ENCODE measurements around the gene TTR.
A peak's percentile ranks its signal among the peaks of the same experiment; 100 is the strongest.

TTR gene

DNA sequence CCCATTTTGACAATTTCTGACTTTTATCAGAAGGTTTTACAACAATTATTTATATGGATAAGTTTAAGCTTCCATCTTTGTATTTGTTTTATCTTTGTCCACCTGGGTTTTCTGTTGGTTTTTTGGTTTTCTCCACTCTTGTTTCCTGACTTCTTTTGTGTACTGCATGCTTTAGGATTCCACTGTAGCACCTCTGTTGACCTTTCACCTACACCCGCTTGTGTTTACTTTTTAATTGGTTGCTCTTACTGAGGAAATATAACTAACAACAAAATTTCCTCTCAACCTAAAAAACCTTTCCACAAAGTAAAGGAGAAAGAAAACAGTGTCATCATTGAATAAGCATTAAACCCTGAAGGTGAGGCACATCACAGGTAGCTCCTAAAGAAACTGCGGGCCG, 39.8 kb upstream of the TTR start:
- Histone ChIP-seq H3K4me1 (ENCODE audit: low read depth, poor library complexity, severe bottlenecking) (no peaks in the 10 kb centered on the region), H4K20me1 (ENCODE audit: insufficient read depth) (no peaks in the 10 kb centered on the region; the same call in 1 of the 2 replicates), H3K79me2 (ENCODE audit: insufficient read depth, low read depth) (no peaks in the 10 kb centered on the region), H3K4me2 (no peak overlapping the region), H3K4me3 (IDR thresholded peaks at IDR 0.05; ENCODE audit: insufficient read depth, low read depth, low read length) (no peak overlapping the region), H3K27me3 (ENCODE audit: insufficient read depth, low read depth) (no peaks in the 10 kb centered on the region), H3K9ac (no peak overlapping the region), H3K36me3 (ENCODE audit: insufficient read depth) (no peaks in the 10 kb centered on the region), H3K27ac (no peak overlapping the region), H2AFZ (ENCODE audit: low read depth) (no peak overlapping the region)
- TF ChIP-seq, protein P1, sequence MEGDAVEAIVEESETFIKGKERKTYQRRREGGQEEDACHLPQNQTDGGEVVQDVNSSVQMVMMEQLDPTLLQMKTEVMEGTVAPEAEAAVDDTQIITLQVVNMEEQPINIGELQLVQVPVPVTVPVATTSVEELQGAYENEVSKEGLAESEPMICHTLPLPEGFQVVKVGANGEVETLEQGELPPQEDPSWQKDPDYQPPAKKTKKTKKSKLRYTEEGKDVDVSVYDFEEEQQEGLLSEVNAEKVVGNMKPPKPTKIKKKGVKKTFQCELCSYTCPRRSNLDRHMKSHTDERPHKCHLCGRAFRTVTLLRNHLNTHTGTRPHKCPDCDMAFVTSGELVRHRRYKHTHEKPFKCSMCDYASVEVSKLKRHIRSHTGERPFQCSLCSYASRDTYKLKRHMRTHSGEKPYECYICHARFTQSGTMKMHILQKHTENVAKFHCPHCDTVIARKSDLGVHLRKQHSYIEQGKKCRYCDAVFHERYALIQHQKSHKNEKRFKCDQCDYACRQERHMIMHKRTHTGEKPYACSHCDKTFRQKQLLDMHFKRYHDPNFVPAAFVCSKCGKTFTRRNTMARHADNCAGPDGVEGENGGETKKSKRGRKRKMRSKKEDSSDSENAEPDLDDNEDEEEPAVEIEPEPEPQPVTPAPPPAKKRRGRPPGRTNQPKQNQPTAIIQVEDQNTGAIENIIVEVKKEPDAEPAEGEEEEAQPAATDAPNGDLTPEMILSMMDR (conservative IDR thresholded peaks at IDR 0.05; ENCODE audit: low read depth, low read length) = no peak

DNA sequence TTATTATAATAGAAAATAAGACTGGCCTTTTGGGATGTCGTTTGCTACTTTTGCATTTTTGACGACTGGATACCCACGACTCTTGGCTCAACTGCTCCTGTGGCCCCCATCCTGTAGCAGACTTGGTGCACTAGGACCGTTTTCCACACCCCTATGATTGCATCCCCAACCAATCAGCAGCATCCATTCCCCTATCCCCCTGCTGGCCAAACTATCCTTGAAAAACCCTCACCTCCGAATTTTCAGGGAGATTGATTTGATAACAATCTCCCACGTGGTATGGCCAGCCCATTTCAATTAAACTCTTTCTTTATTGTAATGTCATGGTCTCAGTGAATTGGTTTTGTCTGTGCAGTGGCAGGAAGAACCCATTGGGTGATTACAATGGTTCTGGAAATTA, 37.9 kb upstream of the TTR start:
- H3K4me1 ChIP-seq (ENCODE audit: low read depth, poor library complexity, severe bottlenecking) = no peaks in the 10 kb centered on the region
- no peaks in the 10 kb centered on the region for H3K79me2 ChIP-seq (ENCODE audit: insufficient read depth, low read depth)
- H4K20me1 ChIP-seq (ENCODE audit: insufficient read depth) = no peaks in the 10 kb centered on the region
- no peak overlapping the region for H3K27ac ChIP-seq
- no peak overlapping the region for H3K9ac ChIP-seq
- no peak overlapping the region for H3K4me2 ChIP-seq
- no peak overlapping the region for H3K4me3 ChIP-seq (IDR thresholded peaks at IDR 0.05; ENCODE audit: insufficient read depth, low read depth, low read length)
- H2AFZ ChIP-seq (ENCODE audit: low read depth) = no peak overlapping the region
- TF ChIP-seq, protein P1 (conservative IDR thresholded peaks at IDR 0.05; ENCODE audit: low read depth, low read length) = no peak
- H3K27me3 ChIP-seq (ENCODE audit: insufficient read depth, low read depth) = no peaks in the 10 kb centered on the region
- no peaks in the 10 kb centered on the region for H3K36me3 ChIP-seq (ENCODE audit: insufficient read depth)

DNA sequence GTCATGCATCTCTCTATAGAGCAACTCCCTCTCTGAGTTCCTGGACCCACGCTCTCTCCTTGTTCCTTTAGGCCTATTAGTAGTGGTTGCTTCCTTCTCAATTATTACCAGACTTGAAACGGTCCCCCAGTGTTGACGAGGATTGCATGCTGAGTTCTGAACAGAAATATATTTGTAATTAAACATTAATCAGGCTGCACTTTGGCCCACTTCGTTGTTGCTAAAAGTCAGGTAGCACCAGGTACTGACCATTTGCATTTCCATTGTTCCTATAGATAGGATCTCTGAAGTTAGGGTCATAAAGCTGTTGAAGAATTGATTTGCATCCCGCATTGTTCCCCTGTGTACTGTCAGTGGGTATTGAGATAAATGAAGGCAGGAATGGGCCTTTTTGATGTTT, 36.9 kb upstream of the TTR start:
- Histone ChIP-seq H3K36me3 (ENCODE audit: insufficient read depth) (no peaks in the 10 kb centered on the region), H3K27ac (no peak overlapping the region), H3K4me1 (ENCODE audit: low read depth, poor library complexity, severe bottlenecking) (no peaks in the 10 kb centered on the region), H3K27me3 (ENCODE audit: insufficient read depth, low read depth) (no peaks in the 10 kb centered on the region), H2AFZ (ENCODE audit: low read depth) (no peak overlapping the region), H3K4me3 (IDR thresholded peaks at IDR 0.05; ENCODE audit: insufficient read depth, low read depth, low read length) (no peak overlapping the region), H4K20me1 (ENCODE audit: insufficient read depth) (no peaks in the 10 kb centered on the region), H3K4me2 (no peak overlapping the region), H3K79me2 (ENCODE audit: insufficient read depth, low read depth) (no peaks in the 10 kb centered on the region), H3K9ac (no peak overlapping the region)
- TF ChIP-seq, protein P1 (conservative IDR thresholded peaks at IDR 0.05; ENCODE audit: low read depth, low read length) = no peak

DNA sequence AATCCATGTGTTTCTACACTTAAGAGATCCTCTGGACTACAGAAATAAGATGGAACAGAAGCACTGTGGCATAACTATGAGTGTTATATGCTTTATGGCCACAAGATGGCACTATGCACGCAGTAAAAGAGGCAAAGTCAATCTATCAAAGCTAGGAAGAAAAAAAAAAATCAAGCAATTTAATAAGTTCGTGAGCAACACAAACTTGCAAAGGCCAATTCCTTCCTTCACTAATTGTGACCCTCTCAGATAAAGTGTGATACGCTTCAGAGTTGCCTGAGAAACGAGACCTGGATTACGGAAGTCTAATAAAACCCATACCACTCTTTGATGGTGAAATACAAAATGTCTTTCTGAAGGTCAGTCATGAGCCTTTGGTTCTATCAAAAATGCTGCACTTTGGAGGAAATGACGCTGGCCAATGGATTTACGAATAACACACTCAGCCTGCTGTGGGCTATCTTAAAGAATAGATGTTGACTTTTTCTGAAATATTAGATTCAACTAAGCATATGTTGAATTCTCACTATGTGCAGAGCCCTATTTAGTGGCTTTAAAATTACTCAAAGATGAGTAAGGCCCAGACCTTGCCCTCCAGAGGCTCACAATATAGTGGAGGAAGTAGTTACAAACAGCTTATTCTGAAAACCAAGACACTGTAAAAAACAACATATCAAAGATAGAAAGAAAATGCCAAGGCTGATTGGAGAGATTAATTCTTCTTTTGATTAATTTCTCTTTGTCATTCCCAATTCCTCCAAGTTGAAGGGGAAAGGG, 35.5 kb upstream of the TTR start:
- no peaks in the 10 kb centered on the region for H3K79me2 ChIP-seq (ENCODE audit: insufficient read depth, low read depth)
- H4K20me1 ChIP-seq (ENCODE audit: insufficient read depth) = no peaks in the 10 kb centered on the region
- no peaks in the 10 kb centered on the region for H3K36me3 ChIP-seq (ENCODE audit: insufficient read depth)
- H2AFZ ChIP-seq (ENCODE audit: low read depth) = no peak overlapping the region; the same call in 1 of the 2 replicates
- H3K27ac ChIP-seq = no peak overlapping the region
- TF ChIP-seq, protein P1 (conservative IDR thresholded peaks at IDR 0.05; ENCODE audit: low read depth, low read length) = peak; percentile 92
- no peak overlapping the region for H3K9ac ChIP-seq
- no peaks in the 10 kb centered on the region for H3K4me1 ChIP-seq (ENCODE audit: low read depth, poor library complexity, severe bottlenecking)
- no peak overlapping the region for H3K4me2 ChIP-seq
- no peak overlapping the region for H3K4me3 ChIP-seq (IDR thresholded peaks at IDR 0.05; ENCODE audit: insufficient read depth, low read depth, low read length)
- no peaks in the 10 kb centered on the region for H3K27me3 ChIP-seq (ENCODE audit: insufficient read depth, low read depth)

Data from KMS-11 (cell line).